Mesenchymal stem cell (in vitro differentiated cells and primary cell): ENCODE measurements around the gene WDR90.

Experiments used
- DNase-seq: peaks from one replicate; pipeline ENCODE4 v3.0.0-alpha.2; 2013
- H2AFZ ChIP-seq: one replicate; pipeline ENCODE4 v1.6.1; 2013; ENCODE audit warnings: low read depth, mild to moderate bottlenecking, control low read depth, inconsistent platforms, low read length, moderate library complexity
- H2AK5ac ChIP-seq: 2 replicates; pipeline ENCODE4 v1.6.1; 2013; ENCODE audit warnings: low read length, moderate library complexity, mild to moderate bottlenecking, inconsistent platforms; ENCODE audit not compliant: severe bottlenecking
- H2BK120ac ChIP-seq: one replicate; pipeline ENCODE4 v1.6.1; 2013; ENCODE audit warnings: low read depth, mild to moderate bottlenecking, inconsistent platforms, low read length, moderate library complexity
- H2BK12ac ChIP-seq, 2 experiments: one replicate each; pipeline ENCODE4 v1.6.1; 2013; ENCODE audit warnings: inconsistent platforms in 2 of 2, low read length in 2 of 2, mild to moderate bottlenecking in 2 of 2, moderate library complexity in 2 of 2, control low read depth in 1 of 2
- H2BK15ac ChIP-seq: one replicate; pipeline ENCODE4 v1.6.1; 2013; ENCODE audit warnings: mild to moderate bottlenecking, low read depth, inconsistent platforms; ENCODE audit not compliant: poor library complexity, severe bottlenecking
- H2BK5ac ChIP-seq: 2 replicates; pipeline ENCODE4 v1.6.1; 2013; ENCODE audit warnings: low read depth, mild to moderate bottlenecking, low read length, control low read depth, inconsistent platforms; ENCODE audit not compliant: poor library complexity, severe bottlenecking
- H3K14ac ChIP-seq, 2 experiments: one replicate each; pipeline ENCODE4 v1.6.1; 2013; ENCODE audit warnings: inconsistent platforms in 2 of 2, low read length in 2 of 2, control low read depth in 1 of 2, mild to moderate bottlenecking in 1 of 2, moderate library complexity in 1 of 2
- H3K18ac ChIP-seq, 2 experiments: one replicate each; pipeline ENCODE4 v1.6.1; 2013; ENCODE audit warnings: inconsistent platforms in 2 of 2, low read length in 2 of 2, control low read depth in 1 of 2, low read depth in 1 of 2, mild to moderate bottlenecking in 1 of 2
- H3K23ac ChIP-seq, 2 experiments: one replicate each; pipeline ENCODE4 v1.6.1; 2013; ENCODE audit warnings: inconsistent platforms in 2 of 2, low read length in 2 of 2, mild to moderate bottlenecking in 2 of 2, moderate library complexity in 2 of 2, control low read depth in 1 of 2
- H3K27ac ChIP-seq: 2 replicates; pipeline ENCODE4 v1.5.1; 2013; ENCODE audit warnings: mild to moderate bottlenecking, moderate library complexity, low read length, control low read depth, inconsistent platforms; ENCODE audit not compliant: poor library complexity, severe bottlenecking
- H3K27me3 ChIP-seq, 2 experiments: 2 replicates each; pipeline versions ENCODE4 v1.6.1 to v1.7.0; 2013; ENCODE audit warnings: low read length in 2 of 2, mild to moderate bottlenecking in 2 of 2, moderate library complexity in 2 of 2, control low read depth in 1 of 2, inconsistent platforms in 1 of 2; ENCODE audit not compliant: control insufficient read depth in 1 of 2, insufficient read depth in 1 of 2
- H3K36me3 ChIP-seq, 2 experiments: 2 replicates each; pipeline versions ENCODE4 v1.6.1 to v1.7.0; 2013; ENCODE audit warnings: low read length in 2 of 2, control low read depth in 1 of 2, inconsistent platforms in 1 of 2, low read depth in 1 of 2, mild to moderate bottlenecking in 1 of 2; ENCODE audit not compliant: insufficient read depth in 2 of 2, control insufficient read depth in 1 of 2
- H3K4ac ChIP-seq, 2 experiments: one replicate each; pipeline ENCODE4 v1.6.1; 2013; ENCODE audit warnings: inconsistent platforms in 2 of 2, low read length in 2 of 2, mild to moderate bottlenecking in 2 of 2, moderate library complexity in 2 of 2, control low read depth in 1 of 2, low read depth in 1 of 2
- H3K4me1 ChIP-seq: 2 replicates; pipeline ENCODE4 v1.6.1; 2013; ENCODE audit warnings: low read depth, low read length, control low read depth; ENCODE audit not compliant: control insufficient read depth, insufficient read depth
- H3K4me2 ChIP-seq: 2 replicates; pipeline ENCODE4 v1.6.1; 2013; ENCODE audit warnings: low read length, mild to moderate bottlenecking, inconsistent platforms; ENCODE audit not compliant: poor library complexity, severe bottlenecking
- H3K4me3 ChIP-seq, 2 experiments: 2 replicates each; pipeline versions ENCODE4 v1.5.1 to v1.7.0; 2013; ENCODE audit warnings: low read length in 2 of 2, mild to moderate bottlenecking in 2 of 2, control low read depth in 1 of 2, low read depth in 1 of 2; ENCODE audit not compliant: insufficient read depth in 1 of 2
- H3K79me1 ChIP-seq: replicated peaks from 2 replicates; pipeline ENCODE4 v1.6.1; 2013; ENCODE audit warnings: mild to moderate bottlenecking, control low read depth, low read length, inconsistent platforms; ENCODE audit not compliant: poor library complexity, severe bottlenecking
- H3K9ac ChIP-seq: 2 replicates; pipeline ENCODE4 v1.7.0; 2013; ENCODE audit warnings: mild to moderate bottlenecking, low read length, moderate library complexity
- H3K9me3 ChIP-seq: 2 replicates; pipeline ENCODE4 v1.7.0; 2013; ENCODE audit warnings: mild to moderate bottlenecking, low read length; ENCODE audit not compliant: control insufficient read depth
- H4K8ac ChIP-seq: one replicate; pipeline ENCODE4 v1.6.1; 2013; ENCODE audit warnings: inconsistent platforms, mild to moderate bottlenecking, low read length, moderate library complexity
- H4K91ac ChIP-seq: one replicate; pipeline ENCODE4 v1.6.1; 2013; ENCODE audit warnings: mild to moderate bottlenecking, low read length, inconsistent platforms
- WGBS: methylation state at CpG from one replicate; pipeline ENCODE4 v1.1.7; 2013; ENCODE audit warnings: mixed read lengths; 5-methylcytosine and 5-hydroxymethylcytosine counted together

The WDR90 gene

GRCh38 chr16:716768-717325 lies 67.7 kb downstream of the WDR90 start:
- Histone ChIP-seq H3K79me1 (peaks cover 32% of the 10 kb centered on the region), H3K9ac (no peak overlapping the region), H4K8ac (no peak overlapping the region), H2BK15ac (no peak overlapping the region), H3K14ac (peak overlapping the region in 1 of 2 experiments; percentile 11), H3K27ac (no peak overlapping the region), H3K36me3 (peaks cover 0 to 26% of the 10 kb centered on the region in 2 experiments), H2BK12ac (peak overlapping the region in 1 of 2 experiments; percentile 40), H3K4me1 (peaks cover 61% of the 10 kb centered on the region), H3K4me2 (no peak overlapping the region), H3K27me3 (no peaks in the 10 kb centered on the region), H3K9me3 (no peaks in the 10 kb centered on the region), H3K4me3 (no peak overlapping the region), H2BK5ac (no peak overlapping the region), H3K23ac (no peak overlapping the region), H4K91ac (peak overlapping the region; percentile 22), H3K4ac (no peak overlapping the region), H2BK120ac (no peak overlapping the region), H2AFZ (no peak overlapping the region), H2AK5ac (no peak overlapping the region), H3K18ac (no peak overlapping the region)
- 95% methylated on average over 28 of the region's 29 CpGs for WGBS
- no peak for DNase-seq
